Mesenchymal stem cell (in vitro differentiated cells and primary cell): ENCODE data around the gene ADPRM.
A peak's percentile ranks its signal among the peaks of the same experiment; 100 is the strongest.

ENCODE experiments used
- DNase-seq: peaks from one replicate; pipeline ENCODE4 v3.0.0-alpha.2; 2013
- H2AFZ ChIP-seq: one replicate; pipeline ENCODE4 v1.6.1; 2013; ENCODE audit warnings: low read depth, mild to moderate bottlenecking, control low read depth, inconsistent platforms, low read length, moderate library complexity
- H2AK5ac ChIP-seq: 2 replicates; pipeline ENCODE4 v1.6.1; 2013; ENCODE audit warnings: low read length, moderate library complexity, mild to moderate bottlenecking, inconsistent platforms; ENCODE audit not compliant: severe bottlenecking
- H2BK120ac ChIP-seq: one replicate; pipeline ENCODE4 v1.6.1; 2013; ENCODE audit warnings: low read depth, mild to moderate bottlenecking, inconsistent platforms, low read length, moderate library complexity
- H2BK12ac ChIP-seq, 2 experiments: one replicate each; pipeline ENCODE4 v1.6.1; 2013; ENCODE audit warnings: inconsistent platforms in 2 of 2, low read length in 2 of 2, mild to moderate bottlenecking in 2 of 2, moderate library complexity in 2 of 2, control low read depth in 1 of 2
- H2BK15ac ChIP-seq: one replicate; pipeline ENCODE4 v1.6.1; 2013; ENCODE audit warnings: mild to moderate bottlenecking, low read depth, inconsistent platforms; ENCODE audit not compliant: poor library complexity, severe bottlenecking
- H2BK5ac ChIP-seq: 2 replicates; pipeline ENCODE4 v1.6.1; 2013; ENCODE audit warnings: low read depth, mild to moderate bottlenecking, low read length, control low read depth, inconsistent platforms; ENCODE audit not compliant: poor library complexity, severe bottlenecking
- H3K14ac ChIP-seq, 2 experiments: one replicate each; pipeline ENCODE4 v1.6.1; 2013; ENCODE audit warnings: inconsistent platforms in 2 of 2, low read length in 2 of 2, control low read depth in 1 of 2, mild to moderate bottlenecking in 1 of 2, moderate library complexity in 1 of 2
- H3K18ac ChIP-seq, 2 experiments: one replicate each; pipeline ENCODE4 v1.6.1; 2013; ENCODE audit warnings: inconsistent platforms in 2 of 2, low read length in 2 of 2, control low read depth in 1 of 2, low read depth in 1 of 2, mild to moderate bottlenecking in 1 of 2
- H3K23ac ChIP-seq, 2 experiments: one replicate each; pipeline ENCODE4 v1.6.1; 2013; ENCODE audit warnings: inconsistent platforms in 2 of 2, low read length in 2 of 2, mild to moderate bottlenecking in 2 of 2, moderate library complexity in 2 of 2, control low read depth in 1 of 2
- H3K27ac ChIP-seq: 2 replicates; pipeline ENCODE4 v1.5.1; 2013; ENCODE audit warnings: mild to moderate bottlenecking, moderate library complexity, low read length, control low read depth, inconsistent platforms; ENCODE audit not compliant: poor library complexity, severe bottlenecking
- H3K27me3 ChIP-seq, 2 experiments: 2 replicates each; pipeline versions ENCODE4 v1.6.1 to v1.7.0; 2013; ENCODE audit warnings: low read length in 2 of 2, mild to moderate bottlenecking in 2 of 2, moderate library complexity in 2 of 2, control low read depth in 1 of 2, inconsistent platforms in 1 of 2; ENCODE audit not compliant: control insufficient read depth in 1 of 2, insufficient read depth in 1 of 2
- H3K36me3 ChIP-seq, 2 experiments: 2 replicates each; pipeline versions ENCODE4 v1.6.1 to v1.7.0; 2013; ENCODE audit warnings: low read length in 2 of 2, control low read depth in 1 of 2, inconsistent platforms in 1 of 2, low read depth in 1 of 2, mild to moderate bottlenecking in 1 of 2; ENCODE audit not compliant: insufficient read depth in 2 of 2, control insufficient read depth in 1 of 2
- H3K4ac ChIP-seq, 2 experiments: one replicate each; pipeline ENCODE4 v1.6.1; 2013; ENCODE audit warnings: inconsistent platforms in 2 of 2, low read length in 2 of 2, mild to moderate bottlenecking in 2 of 2, moderate library complexity in 2 of 2, control low read depth in 1 of 2, low read depth in 1 of 2
- H3K4me1 ChIP-seq: 2 replicates; pipeline ENCODE4 v1.6.1; 2013; ENCODE audit warnings: low read depth, low read length, control low read depth; ENCODE audit not compliant: control insufficient read depth, insufficient read depth
- H3K4me2 ChIP-seq: 2 replicates; pipeline ENCODE4 v1.6.1; 2013; ENCODE audit warnings: low read length, mild to moderate bottlenecking, inconsistent platforms; ENCODE audit not compliant: poor library complexity, severe bottlenecking
- H3K4me3 ChIP-seq, 2 experiments: 2 replicates each; pipeline versions ENCODE4 v1.5.1 to v1.7.0; 2013; ENCODE audit warnings: low read length in 2 of 2, mild to moderate bottlenecking in 2 of 2, control low read depth in 1 of 2, low read depth in 1 of 2; ENCODE audit not compliant: insufficient read depth in 1 of 2
- H3K79me1 ChIP-seq: replicated peaks from 2 replicates; pipeline ENCODE4 v1.6.1; 2013; ENCODE audit warnings: mild to moderate bottlenecking, control low read depth, low read length, inconsistent platforms; ENCODE audit not compliant: poor library complexity, severe bottlenecking
- H3K9ac ChIP-seq: 2 replicates; pipeline ENCODE4 v1.7.0; 2013; ENCODE audit warnings: mild to moderate bottlenecking, low read length, moderate library complexity
- H3K9me3 ChIP-seq: 2 replicates; pipeline ENCODE4 v1.7.0; 2013; ENCODE audit warnings: mild to moderate bottlenecking, low read length; ENCODE audit not compliant: control insufficient read depth
- H4K8ac ChIP-seq: one replicate; pipeline ENCODE4 v1.6.1; 2013; ENCODE audit warnings: inconsistent platforms, mild to moderate bottlenecking, low read length, moderate library complexity
- H4K91ac ChIP-seq: one replicate; pipeline ENCODE4 v1.6.1; 2013; ENCODE audit warnings: mild to moderate bottlenecking, low read length, inconsistent platforms
- WGBS: methylation state at CpG from one replicate; pipeline ENCODE4 v1.1.7; 2013; ENCODE audit warnings: mixed read lengths; 5-methylcytosine and 5-hydroxymethylcytosine counted together

The ADPRM gene

GRCh38 chr17:10737168-10737622, 39.8 kb downstream of the ADPRM start:
- Histone ChIP-seq H3K4me1 (no peaks in the 10 kb centered on the region), H3K79me1 (no peaks in the 10 kb centered on the region), H3K23ac (no peak overlapping the region), H2BK12ac (no peak overlapping the region), H2AK5ac (no peak overlapping the region), H2BK5ac (no peak overlapping the region), H4K91ac (no peak overlapping the region), H2BK15ac (no peak overlapping the region), H3K18ac (no peak overlapping the region), H3K27ac (no peak overlapping the region), H3K4me2 (no peak overlapping the region), H3K4ac (no peak overlapping the region), H2AFZ (no peak overlapping the region), H4K8ac (no peak overlapping the region), H3K36me3 (peaks cover 0 to 6% of the 10 kb centered on the region in 2 experiments), H3K9ac (no peak overlapping the region), H2BK120ac (no peak overlapping the region), H3K9me3 (no peaks in the 10 kb centered on the region), H3K27me3 (peaks cover 0 to 21% of the 10 kb centered on the region in 2 experiments), H3K4me3 (no peak overlapping the region), H3K14ac (no peak overlapping the region)
- peak; percentile 66 for DNase-seq
- WGBS = 18% methylated on average over 6 of the region's 6 CpGs

GRCh38 chr17:10737736-10738135, 40.3 kb downstream of the ADPRM start:
- no peak for DNase-seq
- Histone ChIP-seq H3K27me3 (peaks cover 0 to 25% of the 10 kb centered on the region in 2 experiments), H2AK5ac (no peak overlapping the region), H3K9ac (no peak overlapping the region), H3K4ac (no peak overlapping the region), H2BK15ac (no peak overlapping the region), H2BK12ac (no peak overlapping the region), H3K23ac (no peak overlapping the region), H4K8ac (no peak overlapping the region), H3K14ac (no peak overlapping the region), H4K91ac (no peak overlapping the region), H2BK5ac (no peak overlapping the region), H3K9me3 (no peaks in the 10 kb centered on the region), H2BK120ac (no peak overlapping the region), H3K79me1 (no peaks in the 10 kb centered on the region), H3K27ac (no peak overlapping the region), H3K4me3 (no peak overlapping the region), H3K4me1 (no peaks in the 10 kb centered on the region), H2AFZ (no peak overlapping the region), H3K4me2 (no peak overlapping the region), H3K18ac (no peak overlapping the region), H3K36me3 (peaks cover 0 to 6% of the 10 kb centered on the region in 2 experiments)
- 85% methylated on average over 3 of the region's 3 CpGs for WGBS

- Histone ChIP-seq H3K4ac (no peak overlapping the region), H3K4me2 (no peak overlapping the region), H3K27me3 (peaks cover 0 to 25% of the 10 kb centered on the region in 2 experiments), H3K18ac (no peak overlapping the region), H2BK120ac (no peak overlapping the region), H3K79me1 (no peaks in the 10 kb centered on the region), H3K27ac (no peak overlapping the region), H3K9ac (peak overlapping the region; percentile 35), H3K23ac (no peak overlapping the region), H3K36me3 (peaks cover 0 to 6% of the 10 kb centered on the region in 2 experiments), H2BK5ac (no peak overlapping the region), H3K14ac (no peak overlapping the region), H4K91ac (no peak overlapping the region), H3K4me3 (no peak overlapping the region), H3K4me1 (no peaks in the 10 kb centered on the region), H2BK12ac (no peak overlapping the region), H4K8ac (no peak overlapping the region), H2AK5ac (no peak overlapping the region), H2BK15ac (no peak overlapping the region), H2AFZ (no peak overlapping the region), H3K9me3 (no peaks in the 10 kb centered on the region)
- no peak for DNase-seq
- 71% methylated on average over 5 of the region's 5 CpGs for WGBS
These were observed 41.3 kb downstream of the ADPRM start for GRCh38 chr17:10738521-10739258.

- Histone ChIP-seq H2BK12ac (no peak overlapping the region), H2BK5ac (no peak overlapping the region), H3K36me3 (no peaks in the 10 kb centered on the region), H3K9me3 (no peaks in the 10 kb centered on the region), H2AFZ (no peak overlapping the region), H2BK120ac (no peak overlapping the region), H3K4me1 (no peaks in the 10 kb centered on the region), H3K9ac (no peak overlapping the region), H3K27me3 (peaks cover 0 to 25% of the 10 kb centered on the region in 2 experiments), H3K18ac (no peak overlapping the region), H2BK15ac (no peak overlapping the region), H3K4me2 (no peak overlapping the region), H3K27ac (no peak overlapping the region), H4K8ac (no peak overlapping the region), H3K79me1 (no peaks in the 10 kb centered on the region), H3K4me3 (no peak overlapping the region), H3K4ac (no peak overlapping the region), H2AK5ac (no peak overlapping the region), H3K23ac (no peak overlapping the region), H3K14ac (no peak overlapping the region), H4K91ac (no peak overlapping the region)
- DNase-seq = no peak
- whole genome bisulfite sequencing = 89% methylated on average over 4 of the region's 5 CpGs
These were observed 42.0 kb downstream of the ADPRM start for GRCh38 chr17:10739386-10739785.
